HG02970 (cell line): ENCODE data around the gene DAPK2.

ENCODE experiments used
- ATAC-seq: cut with Tn5 transposase; IDR thresholded peaks from one replicate; pipeline ENCODE4 v1.9.1; 2021; ENCODE audit warnings: mild to moderate bottlenecking, moderate library complexity, moderate number of reproducible peaks; ENCODE audit not compliant: unreplicated experiment, low FRiP score

The DAPK2 gene

GRCh38 chr15:63880744-63881143 lies 165.5 kb downstream of the DAPK2 start:
- ATAC-seq: no peak

GRCh38 chr15:63879995-63880394 lies 166.3 kb downstream of the DAPK2 start:
- no peak for ATAC-seq

- no peak for ATAC-seq
These were observed 167.1 kb downstream of the DAPK2 start for GRCh38 chr15:63879211-63879610.

- no peak for ATAC-seq
These were observed 168.5 kb downstream of the DAPK2 start for GRCh38 chr15:63877713-63878271.

- no peak for ATAC-seq
These were observed 170.1 kb downstream of the DAPK2 start for GRCh38 chr15:63876085-63876662.

- no peak for ATAC-seq
These were observed 171.7 kb downstream of the DAPK2 start for GRCh38 chr15:63874616-63875015.

- ATAC-seq: no peak
These were observed 173.3 kb downstream of the DAPK2 start for GRCh38 chr15:63872759-63873510.

- ATAC-seq: no peak
These were observed 175.6 kb downstream of the DAPK2 start for GRCh38 chr15:63870487-63871209.

GRCh38 chr15:63870043-63870394 lies 176.3 kb downstream of the DAPK2 start:
- no peak for ATAC-seq

- no peak for ATAC-seq
These were observed 176.8 kb downstream of the DAPK2 start for GRCh38 chr15:63869371-63870042.

- no peak for ATAC-seq
These were observed 182.1 kb downstream of the DAPK2 start for GRCh38 chr15:63864186-63864585.

- ATAC-seq: no peak
These were observed 184.3 kb downstream of the DAPK2 start for GRCh38 chr15:63861946-63862517.

GRCh38 chr15:63860555-63860954 lies 185.7 kb downstream of the DAPK2 start:
- no peak for ATAC-seq

GRCh38 chr15:63860155-63860554 lies 186.1 kb downstream of the DAPK2 start:
- no peak for ATAC-seq

- ATAC-seq: no peak
These were observed 187.4 kb downstream of the DAPK2 start for GRCh38 chr15:63858881-63859280.

- ATAC-seq: no peak
These were observed 187.8 kb downstream of the DAPK2 start for GRCh38 chr15:63858448-63858847.

- ATAC-seq: no peak
These were observed 188.8 kb downstream of the DAPK2 start for GRCh38 chr15:63857461-63857856.
